HG02571 (cell line): ENCODE measurements around the gene OR5P2.
"Not testable (repeated sequence)": the region's sequence is repeated elsewhere in the genome, so short reads cannot be mapped to it uniquely, and the experiment has no call there.

Experiments used
- ATAC-seq: cut with Tn5 transposase; IDR thresholded peaks from one replicate; pipeline ENCODE4 v1.9.1; 2021; ENCODE audit warnings: mild to moderate bottlenecking, moderate library complexity; ENCODE audit not compliant: unreplicated experiment

The OR5P2 gene

DNA sequence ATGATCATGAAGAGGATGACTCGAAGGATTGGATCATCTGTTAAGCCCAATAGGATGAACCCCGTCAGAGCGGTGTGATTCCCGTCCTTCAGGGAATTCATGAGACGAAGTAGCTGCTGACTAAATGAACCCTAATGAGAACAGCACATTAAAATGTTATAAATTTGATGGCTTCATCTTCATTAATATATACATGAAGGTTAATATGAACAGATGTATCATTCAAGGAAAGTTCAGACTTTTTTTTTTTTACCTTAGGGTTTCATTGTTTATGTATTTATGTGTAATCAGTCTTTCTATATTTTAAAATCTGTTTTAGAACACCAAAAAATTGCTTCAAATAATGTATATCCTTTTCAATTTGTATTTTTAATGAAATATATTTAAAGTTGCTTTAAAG is at the start of gene OR5P2:
TSS of gene OR5P2 (minus strand) at position 101 of the 400 bp plus-strand sequence. CDS start at position 101, 0 bp downstream.
- ATAC-seq: no peak

- ATAC-seq: no peak
Measured at GRCh38 chr11:7846003-7846402, 49.3 kb upstream of the OR5P2 start.

DNA sequence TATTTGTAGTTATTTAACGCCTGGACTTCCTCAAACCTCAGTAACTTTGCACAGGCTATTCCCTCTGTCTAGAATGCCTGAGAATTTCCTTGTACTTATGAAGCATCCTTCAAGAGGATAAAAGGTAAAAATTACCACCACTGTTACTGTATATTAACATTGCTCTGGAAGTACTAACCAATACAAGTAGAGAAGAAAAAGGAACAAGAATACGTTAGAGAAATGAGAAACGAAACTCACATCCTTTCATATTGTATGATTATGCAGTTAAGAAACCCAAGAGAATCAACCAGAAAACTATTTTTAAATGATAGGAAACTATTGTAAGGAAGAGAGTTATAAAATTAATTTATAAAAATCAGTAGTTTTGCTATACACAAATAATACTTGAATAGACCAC is 48.2 kb upstream of the OR5P2 start:
- no peak for ATAC-seq

DNA sequence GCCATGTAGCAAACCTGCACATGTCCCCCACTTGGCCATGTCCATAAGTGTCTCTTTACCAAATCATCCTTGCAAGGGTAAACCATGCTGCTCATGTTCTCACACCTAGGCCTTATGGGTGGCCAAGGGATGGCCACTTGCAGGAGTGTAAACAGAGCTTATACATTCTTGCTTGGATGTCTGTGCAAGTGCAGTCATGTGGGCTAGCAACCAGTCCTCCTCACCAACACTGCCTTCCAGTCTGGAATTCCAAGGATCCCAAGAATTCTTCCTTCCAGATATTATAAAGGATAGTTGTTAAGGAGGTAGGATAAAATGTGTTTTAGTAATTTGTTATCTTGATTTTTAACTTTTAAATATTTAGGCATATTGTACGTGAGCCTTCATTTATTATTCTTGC is 47.8 kb upstream of the OR5P2 start:
- no peak for ATAC-seq

- ATAC-seq: no peak
Measured at GRCh38 chr11:7840578-7840977, 43.8 kb upstream of the OR5P2 start.

DNA sequence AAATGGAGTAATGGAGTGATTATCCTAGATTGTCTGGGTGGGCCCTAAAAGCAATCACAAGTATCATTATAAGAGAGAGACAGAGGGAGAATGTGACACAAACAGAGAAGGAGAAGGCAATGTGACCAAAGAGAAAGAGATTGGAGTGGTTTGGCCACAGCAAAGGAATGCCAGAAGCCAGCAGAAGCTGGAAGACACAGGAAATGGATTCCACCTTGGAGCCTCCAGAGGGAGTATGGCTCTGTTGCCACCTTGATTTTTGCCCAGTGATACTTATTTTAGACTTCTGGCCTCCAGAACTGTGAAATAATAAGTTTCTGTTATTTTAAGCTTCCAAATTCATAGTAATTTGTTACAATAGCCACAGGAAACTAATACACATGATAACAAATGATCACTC is 36.8 kb upstream of the OR5P2 start:
- no peak for ATAC-seq

- no peak for ATAC-seq
Measured at GRCh38 chr11:7830740-7831139, 34.0 kb upstream of the OR5P2 start, which contains the start of gene OR5P3. Gene OR5P3 (minus strand): TSS chr11:7830840.

DNA sequence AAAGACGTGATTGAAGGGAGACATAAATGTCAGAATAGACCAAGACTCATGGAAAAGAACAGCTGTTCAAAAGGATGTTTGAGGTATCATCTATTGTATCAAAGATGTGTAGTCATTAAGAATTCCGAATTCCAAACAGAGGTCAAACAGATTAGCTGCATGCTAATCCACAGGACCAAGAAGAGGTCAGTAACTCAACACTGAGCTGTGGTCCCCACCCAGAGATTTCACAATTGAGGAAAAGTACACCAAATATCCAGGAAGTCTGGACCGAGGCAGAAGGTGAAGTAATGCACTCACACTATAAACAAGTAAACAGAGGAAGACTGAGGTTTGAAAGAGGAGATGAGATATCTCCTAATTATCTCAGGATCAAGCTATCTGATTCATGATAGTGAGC is 29.6 kb upstream of the OR5P2 start:
- ATAC-seq: no peak

DNA sequence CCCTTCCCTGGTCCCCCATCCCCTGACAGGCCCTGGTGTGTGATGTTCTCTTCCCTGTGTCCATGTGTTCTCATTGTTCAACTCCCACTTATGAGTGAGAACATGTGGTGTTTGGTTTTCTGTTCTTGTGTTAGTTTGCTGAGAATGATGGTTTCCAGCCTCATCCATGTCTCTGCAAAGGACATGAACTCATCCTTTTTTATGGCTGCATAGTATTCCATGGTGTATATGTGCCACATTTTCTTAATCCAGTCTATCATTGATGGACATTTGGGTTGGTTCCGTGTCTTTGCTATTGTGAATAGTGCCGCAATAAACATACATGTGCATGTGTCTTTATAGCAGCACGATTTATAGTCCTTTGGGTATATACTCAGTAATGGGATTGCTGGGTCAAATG is 23.7 kb upstream of the OR5P2 start:
- not testable (repeated sequence) for ATAC-seq

DNA sequence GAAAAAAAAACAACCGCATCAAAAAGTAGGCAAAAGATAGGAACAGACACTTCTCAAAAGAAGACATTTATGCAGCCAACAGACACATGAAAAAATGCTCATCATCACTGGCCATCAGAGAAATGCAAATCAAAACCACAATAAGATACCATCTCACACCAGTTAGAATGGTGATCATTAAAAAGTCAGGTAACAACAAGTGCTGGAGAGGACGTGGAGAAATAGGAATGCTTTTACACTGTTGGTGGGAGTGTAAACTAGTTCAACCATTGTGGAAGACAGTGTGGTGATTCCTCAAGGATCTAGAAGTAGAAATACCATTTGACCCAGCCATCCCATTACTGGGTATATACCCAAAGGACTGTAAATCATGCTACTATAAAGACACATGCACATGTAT is 18.2 kb upstream of the OR5P2 start:
- not testable (repeated sequence) for ATAC-seq

GRCh38 chr11:7810301-7810700 is 13.6 kb upstream of the OR5P2 start:
- not testable (repeated sequence) for ATAC-seq

DNA sequence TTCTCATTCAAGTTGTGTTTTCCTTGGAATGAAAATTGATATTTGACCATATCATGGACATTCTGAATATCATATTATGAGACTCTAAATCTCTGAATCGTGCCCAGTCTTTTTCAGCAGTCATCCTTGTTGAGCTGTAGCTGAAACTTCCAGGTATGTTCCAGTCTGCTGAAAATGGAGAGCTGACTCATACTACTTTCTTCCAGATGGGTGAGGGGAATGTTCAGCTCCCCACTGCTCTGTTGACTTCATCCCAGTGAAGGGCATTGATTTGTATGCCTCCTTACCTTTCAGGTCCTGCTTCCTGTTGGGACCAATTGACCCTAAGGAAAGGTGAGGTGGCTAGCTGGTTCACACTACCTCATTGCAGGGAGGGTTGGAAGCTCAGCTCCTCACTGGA is 3.5 kb downstream of the OR5P2 start:
- no peak for ATAC-seq

GRCh38 chr11:7787239-7787638 is 9.5 kb downstream of the OR5P2 start:
- peak; percentile 81 for ATAC-seq

DNA sequence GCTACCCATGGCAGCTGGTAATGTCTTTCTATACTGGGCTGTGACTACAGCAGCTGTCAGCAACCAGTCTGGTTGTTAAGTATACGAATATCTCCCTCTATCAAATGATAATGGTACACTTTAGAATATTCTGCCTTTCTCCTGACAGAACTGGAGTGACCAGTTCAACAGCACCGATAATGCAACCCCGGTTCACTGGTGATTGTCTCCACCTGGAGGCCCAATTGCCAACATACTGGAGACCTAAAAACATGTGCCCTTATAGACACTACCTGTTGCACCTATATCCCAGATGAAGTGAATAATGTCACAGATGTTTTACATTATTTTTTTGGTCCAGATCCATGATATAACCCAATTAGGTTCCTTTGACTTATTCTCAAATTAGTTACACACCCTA is 21.1 kb downstream of the OR5P2 start:
- ATAC-seq: no peak

DNA sequence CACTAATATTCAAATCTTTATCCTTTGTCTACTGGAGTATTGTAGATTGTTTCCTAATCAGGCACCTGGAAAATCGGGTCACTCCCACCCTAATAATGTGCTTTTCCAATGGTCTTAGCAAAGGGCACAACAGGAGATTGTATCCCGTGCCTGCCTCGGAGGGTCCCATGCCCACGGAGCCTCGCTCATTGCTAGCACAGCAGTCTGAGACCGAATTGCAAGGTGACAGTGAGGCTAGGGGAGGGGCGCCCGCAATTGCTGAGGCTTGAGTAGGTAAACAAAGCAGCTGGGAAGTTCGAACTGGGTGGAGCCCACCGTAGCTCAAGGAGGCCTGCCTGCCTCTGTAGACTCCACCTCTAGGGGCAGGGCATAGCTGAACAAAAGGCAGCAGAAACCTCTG is 32.4 kb downstream of the OR5P2 start:
- not testable (repeated sequence) for ATAC-seq

DNA sequence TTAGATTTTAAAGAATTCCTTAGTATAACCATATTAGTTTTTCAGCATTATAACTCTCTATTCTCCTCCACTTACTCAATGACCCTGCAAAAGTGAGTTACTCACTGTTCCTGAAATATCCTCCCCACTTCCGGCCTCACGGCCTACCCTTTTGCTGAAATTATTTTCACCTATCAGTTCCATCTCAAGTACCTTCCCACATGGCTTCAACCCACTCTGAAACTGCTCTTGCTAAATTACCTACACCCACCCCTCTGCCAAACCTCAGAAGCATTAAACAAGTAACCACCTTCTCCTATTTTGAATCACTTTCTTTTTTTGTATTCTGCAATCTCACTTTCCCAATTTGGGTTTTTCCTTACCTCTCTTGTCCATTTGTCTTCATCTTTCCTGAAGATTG is 37.7 kb downstream of the OR5P2 start:
- ATAC-seq: no peak

GRCh38 chr11:7749456-7749855 is 47.3 kb downstream of the OR5P2 start:
- no peak for ATAC-seq
